ENCODE data around the gene TRIM63. TPM values are rescaled to one million over a fixed set of nuclear protein-coding genes. Genes with fewer than 3 reads are reported as not detected.

TRIM63 gene
- total RNA-seq, 4 donors from 2014 or later, result 0.51 to 1.6 (median 1.2) TPM

- no peak for TF ChIP-seq CTCF (IDR thresholded peaks at IDR 0.05; ENCODE audit: low read depth)
Measured at GRCh38 chr1:26094076-26094669, 26.7 kb upstream of the TRIM63 start.

GRCh38 chr1:26092422-26092821, 25.0 kb upstream of the TRIM63 start:
- TF ChIP-seq CTCF (IDR thresholded peaks at IDR 0.05; ENCODE audit: low read depth), result no peak

- no peak for TF ChIP-seq CTCF (IDR thresholded peaks at IDR 0.05; ENCODE audit: low read depth)
Measured at GRCh38 chr1:26090893-26091292, 23.5 kb upstream of the TRIM63 start.

- TF ChIP-seq CTCF (IDR thresholded peaks at IDR 0.05; ENCODE audit: low read depth), result no peak
Measured at GRCh38 chr1:26089125-26089524, 21.7 kb upstream of the TRIM63 start.

GRCh38 chr1:26084844-26085243, 17.4 kb upstream of the TRIM63 start:
- TF ChIP-seq CTCF (IDR thresholded peaks at IDR 0.05; ENCODE audit: low read depth), result no peak

GRCh38 chr1:26084091-26084561, 16.7 kb upstream of the TRIM63 start:
- no peak for TF ChIP-seq CTCF (IDR thresholded peaks at IDR 0.05; ENCODE audit: low read depth)

GRCh38 chr1:26083208-26083607, 15.8 kb upstream of the TRIM63 start:
- TF ChIP-seq CTCF (IDR thresholded peaks at IDR 0.05; ENCODE audit: low read depth), result no peak

Measured in subcutaneous adipose tissue (tissue), 4 donors.